Measurements from ENCODE around the gene AEN.

The AEN gene

DNA sequence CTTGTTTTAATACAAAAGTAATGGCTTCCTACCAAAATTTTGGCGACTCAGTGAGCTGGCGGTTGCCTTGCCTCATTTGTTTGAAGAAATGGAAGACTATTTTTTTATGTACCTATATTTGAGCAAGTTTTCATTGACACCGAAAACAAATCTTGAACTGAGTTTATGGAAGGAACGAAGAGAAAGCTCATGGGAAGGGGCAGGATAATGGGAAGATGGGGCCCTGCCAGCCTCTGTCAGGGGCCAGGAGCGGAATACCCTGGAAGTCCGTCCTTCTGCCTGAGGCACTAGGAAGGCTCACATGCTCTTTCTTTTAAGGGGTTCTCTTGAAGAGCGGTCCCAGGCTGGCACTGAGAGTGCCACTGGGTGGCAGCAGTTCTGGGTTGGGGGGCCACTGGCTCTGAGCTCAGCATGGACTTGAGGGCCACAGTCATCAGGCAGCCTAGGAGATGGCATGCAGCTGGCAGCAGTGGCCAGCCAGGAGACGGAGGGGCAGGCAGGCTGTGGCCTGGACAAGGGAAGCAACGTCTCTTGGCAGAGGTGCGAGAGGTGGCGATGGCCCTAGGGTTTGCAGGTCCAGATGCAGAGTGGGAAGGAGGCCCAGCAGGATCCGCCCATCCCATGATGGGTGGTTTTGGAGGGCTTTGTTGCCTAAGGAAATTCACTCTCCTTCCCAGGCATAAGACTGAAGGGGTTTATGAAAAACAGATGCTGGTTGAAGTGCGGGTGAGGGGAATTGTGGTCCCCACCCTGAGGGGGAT lies 59.3 kb downstream of the AEN start:
- no peak for DNase-seq

GRCh38 chr15:88681610-88682221 lies 60.6 kb downstream of the AEN start:
- no peak for DNase-seq

All from NCI-H524 (cell line).